ENCODE data around the gene FAM131B. TPM values are rescaled to one million over a fixed set of nuclear protein-coding genes. Genes with fewer than 3 reads are reported as not detected.

FAM131B gene
- total RNA-seq, 1 experiment from 2014 or later = 25.3 TPM

DNA sequence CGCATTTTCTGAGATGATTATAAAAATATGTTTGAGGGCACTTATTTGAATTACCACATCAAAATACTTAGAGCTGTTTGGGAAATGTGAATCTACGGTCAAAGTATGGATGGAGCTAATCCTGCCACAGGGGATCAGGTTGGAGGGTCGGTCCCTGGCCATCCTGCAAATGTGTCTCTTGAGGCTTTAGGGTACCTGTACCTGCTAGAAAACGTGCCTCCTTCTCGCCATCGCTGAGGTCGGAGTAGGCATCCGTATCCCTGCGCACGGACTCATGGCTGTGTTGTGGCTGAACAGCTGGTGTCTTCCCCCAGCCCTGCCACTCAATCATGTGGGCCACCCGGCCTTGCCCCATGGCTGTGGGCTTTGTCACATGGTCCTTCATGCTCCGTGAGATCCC, 3.9 kb downstream of the FAM131B start (continued):
- TF ChIP-seq, protein P1, sequence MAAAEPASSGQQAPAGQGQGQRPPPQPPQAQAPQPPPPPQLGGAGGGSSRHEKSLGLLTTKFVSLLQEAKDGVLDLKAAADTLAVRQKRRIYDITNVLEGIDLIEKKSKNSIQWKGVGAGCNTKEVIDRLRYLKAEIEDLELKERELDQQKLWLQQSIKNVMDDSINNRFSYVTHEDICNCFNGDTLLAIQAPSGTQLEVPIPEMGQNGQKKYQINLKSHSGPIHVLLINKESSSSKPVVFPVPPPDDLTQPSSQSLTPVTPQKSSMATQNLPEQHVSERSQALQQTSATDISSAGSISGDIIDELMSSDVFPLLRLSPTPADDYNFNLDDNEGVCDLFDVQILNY (CRISPR knock-in tag; IDR thresholded peaks at IDR 0.05) = no peak
- TF ChIP-seq, protein P2, sequence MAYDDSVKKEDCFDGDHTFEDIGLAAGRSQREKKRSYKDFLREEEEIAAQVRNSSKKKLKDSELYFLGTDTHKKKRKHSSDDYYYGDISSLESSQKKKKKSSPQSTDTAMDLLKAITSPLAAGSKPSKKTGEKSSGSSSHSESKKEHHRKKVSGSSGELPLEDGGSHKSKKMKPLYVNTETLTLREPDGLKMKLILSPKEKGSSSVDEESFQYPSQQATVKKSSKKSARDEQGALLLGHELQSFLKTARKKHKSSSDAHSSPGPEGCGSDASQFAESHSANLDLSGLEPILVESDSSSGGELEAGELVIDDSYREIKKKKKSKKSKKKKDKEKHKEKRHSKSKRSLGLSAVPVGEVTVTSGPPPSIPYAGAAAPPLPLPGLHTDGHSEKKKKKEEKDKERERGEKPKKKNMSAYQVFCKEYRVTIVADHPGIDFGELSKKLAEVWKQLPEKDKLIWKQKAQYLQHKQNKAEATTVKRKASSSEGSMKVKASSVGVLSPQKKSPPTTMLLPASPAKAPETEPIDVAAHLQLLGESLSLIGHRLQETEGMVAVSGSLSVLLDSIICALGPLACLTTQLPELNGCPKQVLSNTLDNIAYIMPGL (CRISPR knock-in tag; IDR thresholded peaks at IDR 0.05) = no peak
- TF ChIP-seq CREM (CRISPR knock-in tag; IDR thresholded peaks at IDR 0.05) = no peak

GRCh38 chr7:143356414-143357050, 6.0 kb downstream of the FAM131B start:
- Mint-ChIP-seq H3K9me3 (no peaks in the 10 kb centered on the region), H3K4me3 (no peak overlapping the region), H3K27me3 (ENCODE audit: low read depth) (peaks cover 6% of the 10 kb centered on the region; the same call in 1 of the 2 replicates), H3K27ac (no peak overlapping the region), H3K36me3 (peaks cover 28% of the 10 kb centered on the region), H3K4me1 (peaks cover 24% of the 10 kb centered on the region)
- CTCF ChIA-PET = interaction anchor here (0.9 to 2.5 kb wide), 4 partner anchors 11 to 116 kb away, joined by 3 to 30 read pairs (median 6); partner anchors contain the start of gene CASP2
- POLR2A ChIA-PET = no interaction called here
- DNase-seq (ENCODE audit: low spot score) (no peak), ATAC-seq (no peak)
- TF ChIP-seq GRHL2 (CRISPR knock-in tag; IDR thresholded peaks at IDR 0.05; ENCODE audit: insufficient replicate concordance, severe bottlenecking) (no peak), ZNF416 (CRISPR knock-in tag; IDR thresholded peaks at IDR 0.05) (no peak), GABPB1 (CRISPR knock-in tag; IDR thresholded peaks at IDR 0.05) (no peak), FOXP1 (CRISPR knock-in tag; IDR thresholded peaks at IDR 0.05; ENCODE audit: borderline replicate concordance) (no peak), ZNF138 (CRISPR knock-in tag; conservative IDR thresholded peaks at IDR 0.05) (no peak), ZNF219 (CRISPR knock-in tag; IDR thresholded peaks at IDR 0.05; ENCODE audit: borderline replicate concordance) (no peak), SOX15 (CRISPR knock-in tag; IDR thresholded peaks at IDR 0.05) (no peak), TP53 (CRISPR knock-in tag; IDR thresholded peaks at IDR 0.05) (no peak), FOXP4 (CRISPR knock-in tag; IDR thresholded peaks at IDR 0.05) (no peak), MYBL2 (CRISPR knock-in tag; IDR thresholded peaks at IDR 0.05) (no peak), AR (CRISPR knock-in tag; IDR thresholded peaks at IDR 0.05) (no peak), ATF1 (CRISPR knock-in tag; IDR thresholded peaks at IDR 0.05) (no peak), EMX1 (CRISPR knock-in tag; IDR thresholded peaks at IDR 0.05) (no peak)
- TF ChIP-seq, protein P3, sequence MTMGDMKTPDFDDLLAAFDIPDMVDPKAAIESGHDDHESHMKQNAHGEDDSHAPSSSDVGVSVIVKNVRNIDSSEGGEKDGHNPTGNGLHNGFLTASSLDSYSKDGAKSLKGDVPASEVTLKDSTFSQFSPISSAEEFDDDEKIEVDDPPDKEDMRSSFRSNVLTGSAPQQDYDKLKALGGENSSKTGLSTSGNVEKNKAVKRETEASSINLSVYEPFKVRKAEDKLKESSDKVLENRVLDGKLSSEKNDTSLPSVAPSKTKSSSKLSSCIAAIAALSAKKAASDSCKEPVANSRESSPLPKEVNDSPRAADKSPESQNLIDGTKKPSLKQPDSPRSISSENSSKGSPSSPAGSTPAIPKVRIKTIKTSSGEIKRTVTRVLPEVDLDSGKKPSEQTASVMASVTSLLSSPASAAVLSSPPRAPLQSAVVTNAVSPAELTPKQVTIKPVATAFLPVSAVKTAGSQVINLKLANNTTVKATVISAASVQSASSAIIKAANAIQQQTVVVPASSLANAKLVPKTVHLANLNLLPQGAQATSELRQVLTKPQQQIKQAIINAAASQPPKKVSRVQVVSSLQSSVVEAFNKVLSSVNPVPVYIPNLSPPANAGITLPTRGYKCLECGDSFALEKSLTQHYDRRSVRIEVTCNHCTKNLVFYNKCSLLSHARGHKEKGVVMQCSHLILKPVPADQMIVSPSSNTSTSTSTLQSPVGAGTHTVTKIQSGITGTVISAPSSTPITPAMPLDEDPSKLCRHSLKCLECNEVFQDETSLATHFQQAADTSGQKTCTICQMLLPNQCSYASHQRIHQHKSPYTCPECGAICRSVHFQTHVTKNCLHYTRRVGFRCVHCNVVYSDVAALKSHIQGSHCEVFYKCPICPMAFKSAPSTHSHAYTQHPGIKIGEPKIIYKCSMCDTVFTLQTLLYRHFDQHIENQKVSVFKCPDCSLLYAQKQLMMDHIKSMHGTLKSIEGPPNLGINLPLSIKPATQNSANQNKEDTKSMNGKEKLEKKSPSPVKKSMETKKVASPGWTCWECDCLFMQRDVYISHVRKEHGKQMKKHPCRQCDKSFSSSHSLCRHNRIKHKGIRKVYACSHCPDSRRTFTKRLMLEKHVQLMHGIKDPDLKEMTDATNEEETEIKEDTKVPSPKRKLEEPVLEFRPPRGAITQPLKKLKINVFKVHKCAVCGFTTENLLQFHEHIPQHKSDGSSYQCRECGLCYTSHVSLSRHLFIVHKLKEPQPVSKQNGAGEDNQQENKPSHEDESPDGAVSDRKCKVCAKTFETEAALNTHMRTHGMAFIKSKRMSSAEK (CRISPR knock-in tag; IDR thresholded peaks at IDR 0.05; ENCODE audit: borderline replicate concordance) = no peak
- TF ChIP-seq, protein P4, sequence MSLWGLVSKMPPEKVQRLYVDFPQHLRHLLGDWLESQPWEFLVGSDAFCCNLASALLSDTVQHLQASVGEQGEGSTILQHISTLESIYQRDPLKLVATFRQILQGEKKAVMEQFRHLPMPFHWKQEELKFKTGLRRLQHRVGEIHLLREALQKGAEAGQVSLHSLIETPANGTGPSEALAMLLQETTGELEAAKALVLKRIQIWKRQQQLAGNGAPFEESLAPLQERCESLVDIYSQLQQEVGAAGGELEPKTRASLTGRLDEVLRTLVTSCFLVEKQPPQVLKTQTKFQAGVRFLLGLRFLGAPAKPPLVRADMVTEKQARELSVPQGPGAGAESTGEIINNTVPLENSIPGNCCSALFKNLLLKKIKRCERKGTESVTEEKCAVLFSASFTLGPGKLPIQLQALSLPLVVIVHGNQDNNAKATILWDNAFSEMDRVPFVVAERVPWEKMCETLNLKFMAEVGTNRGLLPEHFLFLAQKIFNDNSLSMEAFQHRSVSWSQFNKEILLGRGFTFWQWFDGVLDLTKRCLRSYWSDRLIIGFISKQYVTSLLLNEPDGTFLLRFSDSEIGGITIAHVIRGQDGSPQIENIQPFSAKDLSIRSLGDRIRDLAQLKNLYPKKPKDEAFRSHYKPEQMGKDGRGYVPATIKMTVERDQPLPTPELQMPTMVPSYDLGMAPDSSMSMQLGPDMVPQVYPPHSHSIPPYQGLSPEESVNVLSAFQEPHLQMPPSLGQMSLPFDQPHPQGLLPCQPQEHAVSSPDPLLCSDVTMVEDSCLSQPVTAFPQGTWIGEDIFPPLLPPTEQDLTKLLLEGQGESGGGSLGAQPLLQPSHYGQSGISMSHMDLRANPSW (CRISPR knock-in tag; conservative IDR thresholded peaks at IDR 0.05; ENCODE audit: low read depth) = no peak
- TF ChIP-seq, protein P5, sequence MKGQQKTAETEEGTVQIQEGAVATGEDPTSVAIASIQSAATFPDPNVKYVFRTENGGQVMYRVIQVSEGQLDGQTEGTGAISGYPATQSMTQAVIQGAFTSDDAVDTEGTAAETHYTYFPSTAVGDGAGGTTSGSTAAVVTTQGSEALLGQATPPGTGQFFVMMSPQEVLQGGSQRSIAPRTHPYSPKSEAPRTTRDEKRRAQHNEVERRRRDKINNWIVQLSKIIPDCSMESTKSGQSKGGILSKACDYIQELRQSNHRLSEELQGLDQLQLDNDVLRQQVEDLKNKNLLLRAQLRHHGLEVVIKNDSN (CRISPR knock-in tag; IDR thresholded peaks at IDR 0.05) = no peak
